Spleen (tissue), 7 donors: ENCODE results near the gene ITPR2.

ENCODE experiments used
- POLR2A ChIP-seq, 3 donors: fragments of 450-650 bp; IDR thresholded peaks; one replicate each; pipeline ENCODE4 v1.5.1; 2017; ENCODE audit warnings: antibody characterized with exemption in 3 of 3, mild to moderate bottlenecking in 1 of 3
- POLR2AphosphoS5 ChIP-seq, 3 donors: sonication (generic); formaldehyde crosslinking; IDR thresholded peaks; one replicate each; pipeline ENCODE4 v1.5.1; 2017; ENCODE audit warnings: antibody characterized with exemption in 3 of 3
- TF ChIP-seq, protein P1 (sequence below), 11 experiments: fragments of 200-600 bp in 7 of 11; fragments of 450-650 bp in 4 of 11; sonication (generic) in 4 of 11; IDR thresholded peaks in 8 of 11; conservative IDR thresholded peaks in 3 of 11; 1 replicate in 7 of 11; 2 replicates in 4 of 11; pipeline versions ENCODE4 v1.4.0 to v1.8.0; 2016 to 2021; ENCODE audit warnings: antibody characterized with exemption in 11 of 11, inconsistent platforms in 4 of 11, mild to moderate bottlenecking in 1 of 11
- donor health status: DM: no; HTN: no; CAD: no; lungs with moderate emphysema.
- donor health status: DM: no; HTN: no; CAD: no.
- donor health status: DM: no; HTN: no; CAD: no.

DNA sequence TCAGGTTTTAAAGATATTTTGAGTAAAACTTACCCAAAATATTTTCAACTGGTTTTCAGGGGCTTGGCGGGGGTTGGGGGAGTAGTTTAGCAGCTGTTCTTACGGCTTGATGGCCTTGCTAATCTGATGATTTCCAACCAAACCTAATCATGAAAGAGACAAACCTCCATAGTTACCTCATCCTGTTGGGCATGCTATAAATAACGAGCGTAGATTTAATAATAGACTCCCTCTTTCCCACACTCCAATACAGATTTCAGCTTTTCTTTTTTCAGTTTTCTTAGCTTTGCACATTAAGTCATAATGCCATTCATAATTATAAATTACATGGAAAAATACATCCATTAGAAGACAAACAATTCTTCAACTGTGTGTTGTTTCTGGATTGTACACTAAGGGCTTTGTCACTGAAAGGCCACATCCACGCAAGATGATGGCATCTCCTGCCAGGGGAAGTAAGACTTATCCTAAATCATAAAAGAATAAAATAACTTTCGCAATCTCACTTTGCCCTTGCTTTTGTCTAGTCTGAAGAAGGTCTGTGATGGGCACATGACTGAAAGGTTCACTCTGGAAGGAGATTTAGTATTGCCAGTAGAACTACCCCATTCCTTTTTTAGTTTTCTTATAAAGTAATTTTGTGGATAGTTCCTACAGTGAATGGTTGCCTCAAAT, 23.2 kb downstream of the ITPR2 start:
- TF ChIP-seq, protein P1, sequence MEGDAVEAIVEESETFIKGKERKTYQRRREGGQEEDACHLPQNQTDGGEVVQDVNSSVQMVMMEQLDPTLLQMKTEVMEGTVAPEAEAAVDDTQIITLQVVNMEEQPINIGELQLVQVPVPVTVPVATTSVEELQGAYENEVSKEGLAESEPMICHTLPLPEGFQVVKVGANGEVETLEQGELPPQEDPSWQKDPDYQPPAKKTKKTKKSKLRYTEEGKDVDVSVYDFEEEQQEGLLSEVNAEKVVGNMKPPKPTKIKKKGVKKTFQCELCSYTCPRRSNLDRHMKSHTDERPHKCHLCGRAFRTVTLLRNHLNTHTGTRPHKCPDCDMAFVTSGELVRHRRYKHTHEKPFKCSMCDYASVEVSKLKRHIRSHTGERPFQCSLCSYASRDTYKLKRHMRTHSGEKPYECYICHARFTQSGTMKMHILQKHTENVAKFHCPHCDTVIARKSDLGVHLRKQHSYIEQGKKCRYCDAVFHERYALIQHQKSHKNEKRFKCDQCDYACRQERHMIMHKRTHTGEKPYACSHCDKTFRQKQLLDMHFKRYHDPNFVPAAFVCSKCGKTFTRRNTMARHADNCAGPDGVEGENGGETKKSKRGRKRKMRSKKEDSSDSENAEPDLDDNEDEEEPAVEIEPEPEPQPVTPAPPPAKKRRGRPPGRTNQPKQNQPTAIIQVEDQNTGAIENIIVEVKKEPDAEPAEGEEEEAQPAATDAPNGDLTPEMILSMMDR (IDR thresholded peaks at IDR 0.05 in 8 of 11, conservative IDR thresholded peaks at IDR 0.05 in 3 of 11), result no peak
- TF ChIP-seq POLR2A (IDR thresholded peaks at IDR 0.05), result no peak
- TF ChIP-seq POLR2AphosphoS5 (IDR thresholded peaks at IDR 0.05), result no peak
